HG02588 (cell line): ENCODE data around the gene ANKRD17.
"Not testable (repeated sequence)": the region's sequence is repeated elsewhere in the genome, so short reads cannot be mapped to it uniquely, and the experiment has no call there.

Experiments
- ATAC-seq: cut with Tn5 transposase; IDR thresholded peaks from one replicate; pipeline ENCODE4 v1.9.1; 2021; ENCODE audit warnings: mild to moderate bottlenecking, moderate library complexity; ENCODE audit not compliant: unreplicated experiment

ANKRD17 gene, protein sequence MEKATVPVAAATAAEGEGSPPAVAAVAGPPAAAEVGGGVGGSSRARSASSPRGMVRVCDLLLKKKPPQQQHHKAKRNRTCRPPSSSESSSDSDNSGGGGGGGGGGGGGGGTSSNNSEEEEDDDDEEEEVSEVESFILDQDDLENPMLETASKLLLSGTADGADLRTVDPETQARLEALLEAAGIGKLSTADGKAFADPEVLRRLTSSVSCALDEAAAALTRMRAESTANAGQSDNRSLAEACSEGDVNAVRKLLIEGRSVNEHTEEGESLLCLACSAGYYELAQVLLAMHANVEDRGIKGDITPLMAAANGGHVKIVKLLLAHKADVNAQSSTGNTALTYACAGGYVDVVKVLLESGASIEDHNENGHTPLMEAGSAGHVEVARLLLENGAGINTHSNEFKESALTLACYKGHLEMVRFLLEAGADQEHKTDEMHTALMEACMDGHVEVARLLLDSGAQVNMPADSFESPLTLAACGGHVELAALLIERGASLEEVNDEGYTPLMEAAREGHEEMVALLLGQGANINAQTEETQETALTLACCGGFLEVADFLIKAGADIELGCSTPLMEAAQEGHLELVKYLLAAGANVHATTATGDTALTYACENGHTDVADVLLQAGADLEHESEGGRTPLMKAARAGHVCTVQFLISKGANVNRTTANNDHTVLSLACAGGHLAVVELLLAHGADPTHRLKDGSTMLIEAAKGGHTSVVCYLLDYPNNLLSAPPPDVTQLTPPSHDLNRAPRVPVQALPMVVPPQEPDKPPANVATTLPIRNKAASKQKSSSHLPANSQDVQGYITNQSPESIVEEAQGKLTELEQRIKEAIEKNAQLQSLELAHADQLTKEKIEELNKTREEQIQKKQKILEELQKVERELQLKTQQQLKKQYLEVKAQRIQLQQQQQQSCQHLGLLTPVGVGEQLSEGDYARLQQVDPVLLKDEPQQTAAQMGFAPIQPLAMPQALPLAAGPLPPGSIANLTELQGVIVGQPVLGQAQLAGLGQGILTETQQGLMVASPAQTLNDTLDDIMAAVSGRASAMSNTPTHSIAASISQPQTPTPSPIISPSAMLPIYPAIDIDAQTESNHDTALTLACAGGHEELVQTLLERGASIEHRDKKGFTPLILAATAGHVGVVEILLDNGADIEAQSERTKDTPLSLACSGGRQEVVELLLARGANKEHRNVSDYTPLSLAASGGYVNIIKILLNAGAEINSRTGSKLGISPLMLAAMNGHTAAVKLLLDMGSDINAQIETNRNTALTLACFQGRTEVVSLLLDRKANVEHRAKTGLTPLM (N-terminal part only)

DNA sequence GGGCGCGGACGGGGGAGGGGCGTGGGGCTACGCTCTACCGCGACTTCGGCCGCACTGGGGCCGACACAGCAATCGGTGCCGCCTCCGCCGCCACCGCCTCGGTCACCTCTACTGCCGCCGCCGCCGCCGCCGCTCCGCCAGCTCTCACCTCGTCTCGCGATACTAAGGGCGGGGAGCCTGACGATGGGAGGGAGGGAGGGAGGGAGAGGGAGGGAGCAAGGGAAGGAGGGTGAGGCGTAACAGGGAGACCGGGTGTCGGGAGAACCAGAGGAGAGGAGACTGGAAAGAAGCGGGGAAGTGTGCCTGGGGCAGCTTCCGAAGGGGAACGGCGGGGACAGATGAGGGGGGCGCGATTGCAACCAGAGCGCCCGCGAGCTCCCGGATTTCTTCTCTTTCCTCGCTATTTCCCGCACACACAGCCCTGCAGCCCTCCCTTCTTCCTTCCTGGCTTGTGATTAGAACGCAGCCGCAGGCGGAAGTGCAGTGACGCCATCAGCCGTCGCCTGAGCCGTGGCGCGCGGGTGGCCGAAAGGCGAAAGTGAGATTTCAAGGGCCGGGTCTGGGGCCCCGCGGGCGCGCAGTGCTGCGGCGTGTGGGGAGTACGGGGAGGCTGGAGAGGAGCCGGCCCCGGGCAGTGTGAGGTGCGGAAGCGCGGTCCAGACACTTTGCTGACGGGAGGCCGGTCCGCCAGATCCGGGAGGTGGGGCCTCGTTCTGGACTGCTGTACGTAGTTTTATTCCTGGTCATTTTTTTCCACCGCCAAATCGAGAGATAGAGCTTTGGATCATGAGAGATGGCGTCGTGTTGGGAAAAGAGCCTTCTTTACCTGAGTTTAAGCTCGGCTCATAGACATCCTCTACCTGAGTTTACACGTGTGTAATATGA, at the start of gene ANKRD17:
TSS of gene ANKRD17 (minus strand) at position 113 of the 885 bp plus-strand sequence. CDS start 130 bp downstream, outside the sequence.
- peak; percentile 82 for ATAC-seq

DNA sequence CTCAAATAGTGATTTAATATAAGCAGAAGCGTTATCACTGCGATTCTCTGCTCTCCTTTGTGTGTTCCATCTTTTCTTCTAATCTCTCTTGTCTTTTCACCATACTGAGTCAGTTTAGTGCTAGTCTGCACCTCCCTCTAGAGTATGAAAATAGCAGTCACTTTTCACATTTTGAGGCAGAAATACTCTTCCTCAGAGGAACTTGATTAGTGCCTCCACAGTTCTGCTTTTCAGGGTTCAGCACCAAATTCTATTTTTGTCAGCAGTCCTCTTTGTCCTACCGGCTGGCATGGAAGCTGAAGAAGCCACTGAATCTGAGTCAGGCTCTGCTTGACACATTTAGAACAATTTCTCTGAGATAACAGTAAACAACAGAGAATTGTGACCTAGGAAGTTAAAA, 49.7 kb upstream of the ANKRD17 start:
- ATAC-seq = no peak

DNA sequence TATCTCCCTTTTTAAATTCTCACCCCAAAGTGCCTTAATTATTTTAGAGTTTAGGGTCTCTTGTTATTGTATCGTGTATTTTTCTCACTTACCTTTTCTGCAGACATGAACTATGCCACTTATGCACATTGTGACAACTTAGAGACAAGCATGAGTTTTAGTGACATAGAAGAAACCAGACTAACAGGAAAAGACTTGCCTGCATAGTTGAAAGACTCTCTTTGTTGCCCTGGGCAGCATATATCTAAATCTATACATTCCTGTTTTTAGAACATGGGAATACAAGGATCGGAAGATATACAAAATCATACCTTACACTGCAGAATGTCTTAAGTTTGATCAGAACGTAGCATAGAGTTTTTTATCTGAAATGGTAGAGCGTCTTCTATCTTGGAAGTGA, 45.1 kb upstream of the ANKRD17 start:
- ATAC-seq = no peak

DNA sequence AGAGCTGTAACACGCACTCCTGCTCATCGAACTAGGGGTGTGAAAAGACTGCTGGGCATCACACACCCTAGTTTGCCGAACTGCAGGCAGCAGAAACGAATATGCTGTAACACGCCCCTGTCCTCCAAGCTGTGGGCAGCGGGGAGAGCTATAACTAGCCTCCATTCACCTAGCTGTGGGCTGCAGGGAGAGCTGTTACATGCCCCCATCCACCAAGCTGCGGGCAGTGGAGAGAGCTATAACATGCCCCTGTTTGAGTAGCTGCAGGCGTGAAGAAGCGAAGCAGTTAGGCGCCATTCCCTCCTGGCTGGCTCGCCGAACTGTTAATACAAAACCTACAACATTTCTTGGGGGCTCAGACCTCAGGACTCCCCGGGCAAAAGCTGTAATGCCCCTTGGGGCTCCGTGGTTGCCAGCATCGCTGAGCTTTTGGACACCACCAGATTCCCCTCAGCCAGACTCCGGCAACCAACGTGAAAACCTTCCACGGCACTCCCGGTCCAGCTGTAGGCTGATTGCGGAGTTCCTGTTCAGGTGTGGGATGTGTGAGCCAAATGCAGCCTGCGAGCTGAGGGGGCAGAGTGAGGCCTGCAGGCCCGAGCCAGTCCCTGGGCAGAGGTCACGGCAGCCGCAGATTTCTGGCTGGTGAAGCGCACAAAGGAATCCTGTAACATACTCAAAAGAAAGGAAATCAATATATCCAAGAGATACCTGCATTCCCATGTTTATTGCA, 41.1 kb upstream of the ANKRD17 start:
- no peak for ATAC-seq

DNA sequence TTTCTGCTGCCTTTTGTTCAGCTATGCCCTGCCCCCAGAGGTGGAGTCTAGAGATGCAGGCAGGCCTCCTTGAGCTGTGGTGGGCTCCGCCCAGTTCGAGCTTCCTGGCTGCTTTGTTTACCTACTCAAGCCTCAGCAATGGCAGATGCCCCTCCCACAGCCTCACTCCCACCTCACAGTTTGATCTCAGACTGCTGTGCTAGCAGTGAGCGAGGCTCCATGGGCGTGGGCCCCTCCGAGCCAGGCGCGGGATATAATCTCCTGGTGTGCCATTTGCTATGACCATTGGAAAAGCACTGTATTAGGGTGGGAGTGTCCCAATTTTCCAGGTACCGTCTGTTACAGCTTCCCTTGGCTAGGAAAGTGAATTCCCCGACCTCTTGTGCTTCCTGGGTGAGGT, 34.1 kb upstream of the ANKRD17 start:
- not testable (repeated sequence) for ATAC-seq

DNA sequence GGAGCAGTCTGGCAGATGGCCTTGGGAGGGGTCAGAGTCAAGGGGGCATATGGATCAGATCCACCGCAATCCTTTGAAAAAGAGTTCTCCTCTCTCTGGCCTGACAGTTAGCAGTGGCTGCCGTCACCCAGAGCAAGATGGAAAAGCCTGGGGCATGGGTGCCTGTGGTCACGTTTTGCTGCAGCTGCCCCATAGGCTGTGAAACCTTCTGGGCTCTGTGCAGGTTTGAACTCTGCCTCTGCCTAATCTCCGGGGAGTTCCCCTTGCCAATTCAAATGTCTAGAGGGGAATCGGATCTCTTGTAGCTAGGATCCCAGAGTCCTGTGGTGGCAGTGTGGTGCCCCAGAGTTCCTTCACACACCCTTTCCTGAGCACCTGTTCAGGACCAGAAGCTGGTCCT, 23.4 kb upstream of the ANKRD17 start:
- no peak for ATAC-seq

DNA sequence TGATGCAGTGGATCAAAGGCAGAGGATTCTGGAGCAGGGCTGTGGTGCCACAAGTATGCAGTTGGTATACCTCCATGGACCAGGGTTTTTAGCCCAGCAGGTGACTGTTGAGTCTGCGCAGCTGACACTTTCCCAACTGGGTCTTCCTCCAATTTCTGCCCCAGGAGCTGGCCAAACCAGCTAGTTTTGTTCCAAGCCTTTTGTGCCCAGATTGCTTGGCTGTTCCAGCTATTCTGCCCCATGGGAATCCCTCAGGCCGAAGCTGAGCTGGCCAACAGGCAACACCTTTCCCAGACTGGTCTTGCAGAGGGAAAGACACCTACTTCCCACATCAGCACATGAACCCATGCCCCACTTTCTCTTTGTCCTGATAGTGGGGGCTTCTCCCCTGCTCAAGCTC, 22.8 kb upstream of the ANKRD17 start:
- ATAC-seq = no peak

DNA sequence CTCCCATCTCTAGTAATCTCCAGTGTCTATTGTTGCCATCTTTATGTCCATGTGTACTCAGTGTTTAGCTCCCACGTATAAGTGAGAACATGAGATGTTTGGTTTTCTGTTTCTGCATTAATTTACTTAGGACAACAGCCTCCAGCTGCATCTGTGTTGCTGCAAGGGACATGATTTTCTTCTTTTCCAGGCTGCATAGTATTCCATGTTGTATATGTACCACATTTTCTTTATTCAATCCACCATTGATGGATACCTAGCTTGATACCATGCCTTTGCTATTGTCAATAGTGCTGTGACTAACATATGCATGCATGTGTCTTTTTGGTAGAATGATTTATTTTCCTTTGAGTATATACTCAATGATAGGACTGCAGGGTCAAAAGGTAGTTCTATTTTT, 18.6 kb upstream of the ANKRD17 start:
- ATAC-seq = no peak

DNA sequence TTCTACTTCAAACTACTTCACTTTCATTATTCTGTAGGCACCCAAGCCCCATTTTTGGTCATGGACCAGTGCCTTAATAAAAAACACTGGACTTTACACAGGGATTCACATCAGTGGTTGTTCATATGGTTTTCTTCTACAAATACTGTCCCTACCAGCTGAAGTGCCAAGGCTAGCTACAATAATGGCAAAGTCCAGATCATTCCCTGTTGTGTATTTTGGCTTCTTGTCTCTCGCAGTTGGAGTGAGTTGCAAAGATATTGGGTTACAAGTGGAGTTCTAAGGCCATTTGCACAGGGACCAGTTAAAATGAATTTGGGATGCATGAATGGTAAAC, 16.7 kb upstream of the ANKRD17 start:
- no peak for ATAC-seq

DNA sequence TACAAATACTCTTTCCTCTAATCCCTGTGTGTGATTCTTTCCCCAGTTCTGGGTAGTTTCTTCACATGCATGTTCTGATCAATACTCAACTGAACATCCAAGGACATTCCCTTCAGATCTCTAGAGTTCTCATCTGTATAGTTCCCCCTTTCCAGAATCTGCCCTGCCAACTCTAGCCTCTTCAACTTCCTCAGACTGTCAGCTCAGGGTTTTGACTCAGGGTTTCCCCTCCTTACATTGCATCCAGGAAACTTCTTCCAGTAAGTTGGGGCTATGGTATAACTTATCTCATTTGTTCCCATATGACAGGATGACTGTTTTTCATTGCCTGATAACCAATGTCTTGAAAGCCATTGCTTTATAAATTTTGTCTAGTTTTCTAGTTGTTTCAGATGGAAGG, 14.2 kb upstream of the ANKRD17 start:
- no peak for ATAC-seq

DNA sequence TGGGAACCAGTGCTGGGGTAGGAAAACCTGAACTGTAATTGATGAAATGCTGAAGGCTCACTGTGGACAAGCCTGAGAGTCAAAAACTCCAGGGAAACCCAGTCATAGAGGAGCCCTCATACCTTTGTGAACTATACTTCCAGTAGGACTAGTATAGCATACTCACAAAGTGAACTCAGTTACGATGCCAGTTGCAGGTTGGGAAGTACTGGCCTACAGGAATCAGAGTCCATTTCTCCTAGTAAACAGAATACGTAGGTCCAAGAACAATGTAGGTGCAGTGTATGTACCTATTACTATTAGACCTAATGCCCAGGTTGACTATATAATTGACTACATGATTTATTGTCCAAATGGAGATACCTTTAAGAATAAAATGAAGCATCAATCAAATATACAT, 8.5 kb upstream of the ANKRD17 start:
- no peak for ATAC-seq

DNA sequence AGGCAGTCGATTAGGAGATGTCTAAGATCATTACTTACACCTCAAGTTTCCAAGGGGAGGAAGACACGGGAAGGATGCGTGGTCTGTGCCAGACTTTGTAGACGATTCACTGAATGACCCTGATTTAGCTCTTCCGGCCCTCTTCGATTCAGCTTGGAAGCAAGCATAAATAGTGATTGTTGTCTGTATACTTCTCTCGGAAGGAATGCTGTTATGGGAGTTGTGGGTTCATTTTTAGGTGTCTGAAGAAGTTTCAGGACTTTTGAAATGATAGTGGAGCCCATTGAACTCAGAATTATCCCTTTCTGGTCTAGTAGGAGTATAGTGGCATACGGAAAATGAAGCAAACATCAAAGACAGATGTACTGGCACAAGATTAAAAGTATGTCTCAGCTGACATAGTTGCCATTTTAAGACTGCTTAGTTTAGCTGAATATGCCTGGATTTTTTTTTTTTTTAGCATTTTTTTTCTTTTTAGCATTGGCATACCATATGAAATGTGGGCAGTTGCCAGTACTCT, 1.0 kb upstream of the ANKRD17 start:
- ATAC-seq = peak; percentile 3

DNA sequence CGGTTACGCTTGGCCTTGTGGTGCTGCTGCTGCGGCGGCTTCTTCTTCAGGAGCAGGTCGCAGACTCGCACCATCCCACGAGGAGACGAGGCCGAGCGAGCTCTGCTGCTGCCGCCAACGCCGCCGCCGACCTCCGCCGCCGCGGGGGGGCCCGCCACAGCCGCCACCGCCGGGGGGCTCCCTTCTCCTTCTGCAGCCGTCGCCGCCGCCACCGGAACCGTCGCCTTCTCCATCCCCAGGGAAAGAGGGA, 237 bp downstream of the ANKRD17 start:
- no peak for ATAC-seq

DNA sequence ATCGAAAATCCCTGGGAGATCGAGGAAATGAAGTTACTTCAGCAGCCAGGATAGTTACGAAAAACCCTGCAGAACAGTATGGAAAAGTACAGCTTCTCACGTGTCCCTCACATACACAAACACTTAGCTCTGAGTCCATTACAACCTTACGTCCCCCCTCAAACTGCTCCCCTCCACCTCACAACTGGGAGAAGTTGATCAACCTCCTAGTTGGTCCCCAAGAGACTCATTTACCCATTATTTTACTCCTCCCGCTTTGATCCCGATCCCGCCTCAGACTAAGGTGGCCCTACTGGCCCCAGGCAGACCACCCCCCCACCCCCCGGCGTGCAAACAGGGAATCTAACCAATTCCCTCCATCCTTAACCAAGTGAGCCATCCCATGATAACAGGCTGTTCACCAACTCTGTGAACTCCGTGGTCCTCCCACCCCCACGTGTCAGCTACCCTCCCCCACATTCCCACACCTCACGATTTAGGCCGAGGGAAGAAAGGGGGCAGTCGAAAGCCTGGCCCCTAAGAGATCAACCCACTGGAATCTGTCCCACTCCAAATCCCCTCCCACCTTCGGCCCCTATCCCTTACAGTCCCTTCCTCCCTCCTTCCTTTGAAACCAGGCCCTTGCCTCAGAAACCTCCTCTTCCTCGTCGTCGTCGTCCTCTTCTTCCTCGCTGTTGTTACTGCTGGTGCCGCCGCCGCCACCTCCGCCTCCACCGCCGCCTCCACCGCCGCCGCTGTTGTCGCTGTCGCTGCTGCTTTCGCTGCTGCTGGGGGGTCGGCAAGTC, 755 bp downstream of the ANKRD17 start:
- peak; percentile 2 for ATAC-seq

DNA sequence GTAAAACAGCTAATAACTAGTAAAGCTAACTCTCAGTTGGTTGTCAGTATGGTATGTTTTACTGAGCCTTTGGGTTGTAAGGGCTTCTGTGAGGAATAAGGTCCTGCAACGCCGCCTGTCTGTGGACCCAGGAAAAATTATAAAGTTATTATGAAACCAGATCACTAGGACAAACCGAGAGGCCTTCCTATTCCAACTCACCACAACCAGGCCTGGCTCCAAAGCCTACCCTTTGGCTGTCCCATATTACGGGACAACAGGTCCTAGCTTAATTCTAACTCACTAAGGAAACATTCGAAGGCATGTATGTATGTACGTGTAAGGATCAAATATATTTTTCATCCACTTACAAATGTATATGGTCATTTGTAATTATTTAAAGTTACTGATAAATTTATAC, 1.4 kb downstream of the ANKRD17 start:
- ATAC-seq = peak; percentile 16

DNA sequence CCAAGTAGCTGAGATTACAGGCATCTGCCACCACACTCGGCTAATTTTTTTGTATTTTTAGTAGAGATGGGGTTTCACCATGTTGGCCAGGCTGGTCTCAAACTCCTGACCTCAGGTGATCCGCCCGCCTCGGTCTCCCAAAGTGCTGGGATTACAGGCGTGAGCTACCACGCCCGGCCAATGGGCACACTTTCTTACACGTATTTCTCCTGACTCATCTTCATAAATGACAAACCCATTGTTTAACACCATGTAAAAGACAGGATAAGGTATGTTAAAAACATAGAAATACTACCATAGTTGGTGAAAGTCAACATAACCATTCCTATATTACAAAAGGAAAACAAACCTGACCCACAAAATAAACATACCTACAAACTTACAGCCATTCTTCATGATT, 2.8 kb downstream of the ANKRD17 start:
- ATAC-seq = not testable (repeated sequence)

DNA sequence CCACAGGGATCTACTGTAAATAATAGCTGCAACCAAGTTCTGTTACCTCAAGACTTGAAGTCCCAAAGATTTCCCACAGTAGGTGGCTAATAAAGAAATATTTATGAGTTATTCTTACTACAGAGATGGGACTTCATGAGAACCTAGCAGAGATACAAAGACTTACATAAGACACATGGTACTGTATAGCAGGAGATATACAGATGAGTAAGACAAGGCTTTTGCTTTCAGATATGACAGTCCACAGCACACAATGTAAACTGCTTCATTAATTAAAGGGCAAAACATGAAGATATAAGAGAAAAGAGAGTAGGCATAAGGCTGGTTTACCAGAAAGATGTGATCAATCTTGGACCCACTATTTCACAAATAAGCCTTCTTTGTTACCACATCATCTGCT, 6.6 kb downstream of the ANKRD17 start:
- no peak for ATAC-seq

DNA sequence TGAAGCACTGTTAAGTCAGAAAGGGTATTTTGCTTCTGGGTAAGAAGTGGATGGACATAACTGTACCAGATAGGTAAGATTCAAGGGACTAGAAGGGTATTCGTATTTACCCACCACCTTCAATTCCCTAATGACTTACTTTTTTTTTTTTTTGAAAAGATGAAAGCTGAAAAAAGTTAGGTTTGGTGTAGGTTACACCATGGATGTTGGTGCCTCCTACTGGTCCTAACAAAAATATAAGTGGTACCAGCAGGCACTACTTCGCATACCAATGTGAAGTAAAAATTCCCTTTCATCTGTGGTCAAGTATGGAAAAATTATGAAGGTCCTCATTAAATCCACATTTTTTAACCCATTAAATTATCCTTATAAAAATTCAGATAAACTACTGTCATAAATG, 7.2 kb downstream of the ANKRD17 start:
- ATAC-seq = no peak

DNA sequence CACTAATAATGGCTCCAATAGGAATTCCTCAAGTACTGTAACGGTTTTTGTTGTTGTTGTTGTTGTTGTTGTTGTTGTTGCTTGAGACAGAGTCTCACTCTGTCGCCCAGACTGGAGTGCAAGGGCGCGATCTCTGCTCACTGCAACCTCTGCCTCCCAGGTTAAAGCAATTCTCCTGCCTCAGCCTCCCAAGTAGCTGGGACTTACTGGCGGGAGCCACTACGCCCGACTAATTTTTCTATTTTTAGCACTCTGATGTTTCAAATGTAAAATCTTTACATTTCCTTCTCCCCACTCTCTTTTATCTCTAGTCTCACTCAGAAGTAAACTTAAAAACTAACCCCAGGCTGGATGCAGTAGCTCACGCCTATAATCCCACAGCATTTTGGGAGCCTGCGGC, 8.0 kb downstream of the ANKRD17 start:
- ATAC-seq = no peak
